ENCODE results near the gene SFTPD. TPM values are rescaled to one million over a fixed set of nuclear protein-coding genes. Genes with fewer than 3 reads are reported as not detected.

SFTPD gene
- total RNA-seq, 3 donors from 2014 or later: 2.2 to 2.5 TPM; not detected in 1

DNA sequence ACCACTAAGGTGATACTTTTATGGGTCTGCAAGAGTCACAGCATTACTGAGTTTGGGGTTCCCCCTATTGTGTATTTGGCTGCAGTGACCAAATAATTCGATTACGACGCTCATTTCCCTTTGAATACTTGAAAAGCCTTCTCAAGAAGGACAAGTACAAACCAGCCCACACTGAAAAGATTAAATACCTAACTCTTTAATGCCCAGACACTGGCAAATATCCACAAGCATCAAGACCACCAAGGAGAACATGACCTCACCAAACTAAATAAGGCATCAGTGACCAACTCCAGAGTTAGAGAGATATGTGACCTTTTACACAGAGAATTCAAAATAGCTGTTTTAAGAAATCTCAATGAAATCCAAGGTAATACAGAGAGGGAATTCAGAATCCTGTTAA, 31.8 kb upstream of the SFTPD start:
- peak overlapping the region; percentile 9 to 36 for H3K27ac ChIP-seq
- H3K4me1 ChIP-seq: peaks cover 0 to 3% of the 10 kb centered on the region in 2 donors
- H3K4me3 ChIP-seq: no peak overlapping the region
- no peaks in the 10 kb centered on the region for H3K9me3 ChIP-seq
- no peaks in the 10 kb centered on the region for H3K36me3 ChIP-seq
- no peak for DNase-seq (ENCODE audit: low spot score in 2 of 2)
- no peak for TF ChIP-seq POLR2A (IDR thresholded peaks at IDR 0.05)
- TF ChIP-seq, protein P1, sequence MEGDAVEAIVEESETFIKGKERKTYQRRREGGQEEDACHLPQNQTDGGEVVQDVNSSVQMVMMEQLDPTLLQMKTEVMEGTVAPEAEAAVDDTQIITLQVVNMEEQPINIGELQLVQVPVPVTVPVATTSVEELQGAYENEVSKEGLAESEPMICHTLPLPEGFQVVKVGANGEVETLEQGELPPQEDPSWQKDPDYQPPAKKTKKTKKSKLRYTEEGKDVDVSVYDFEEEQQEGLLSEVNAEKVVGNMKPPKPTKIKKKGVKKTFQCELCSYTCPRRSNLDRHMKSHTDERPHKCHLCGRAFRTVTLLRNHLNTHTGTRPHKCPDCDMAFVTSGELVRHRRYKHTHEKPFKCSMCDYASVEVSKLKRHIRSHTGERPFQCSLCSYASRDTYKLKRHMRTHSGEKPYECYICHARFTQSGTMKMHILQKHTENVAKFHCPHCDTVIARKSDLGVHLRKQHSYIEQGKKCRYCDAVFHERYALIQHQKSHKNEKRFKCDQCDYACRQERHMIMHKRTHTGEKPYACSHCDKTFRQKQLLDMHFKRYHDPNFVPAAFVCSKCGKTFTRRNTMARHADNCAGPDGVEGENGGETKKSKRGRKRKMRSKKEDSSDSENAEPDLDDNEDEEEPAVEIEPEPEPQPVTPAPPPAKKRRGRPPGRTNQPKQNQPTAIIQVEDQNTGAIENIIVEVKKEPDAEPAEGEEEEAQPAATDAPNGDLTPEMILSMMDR (IDR thresholded peaks at IDR 0.05): no peak
- intact Hi-C loops (cut with DNase I; ENCODE audit: low total_unique reads): no loop called here
- peaks cover 0 to 7% of the 10 kb centered on the region in 2 donors for H3K27me3 ChIP-seq

DNA sequence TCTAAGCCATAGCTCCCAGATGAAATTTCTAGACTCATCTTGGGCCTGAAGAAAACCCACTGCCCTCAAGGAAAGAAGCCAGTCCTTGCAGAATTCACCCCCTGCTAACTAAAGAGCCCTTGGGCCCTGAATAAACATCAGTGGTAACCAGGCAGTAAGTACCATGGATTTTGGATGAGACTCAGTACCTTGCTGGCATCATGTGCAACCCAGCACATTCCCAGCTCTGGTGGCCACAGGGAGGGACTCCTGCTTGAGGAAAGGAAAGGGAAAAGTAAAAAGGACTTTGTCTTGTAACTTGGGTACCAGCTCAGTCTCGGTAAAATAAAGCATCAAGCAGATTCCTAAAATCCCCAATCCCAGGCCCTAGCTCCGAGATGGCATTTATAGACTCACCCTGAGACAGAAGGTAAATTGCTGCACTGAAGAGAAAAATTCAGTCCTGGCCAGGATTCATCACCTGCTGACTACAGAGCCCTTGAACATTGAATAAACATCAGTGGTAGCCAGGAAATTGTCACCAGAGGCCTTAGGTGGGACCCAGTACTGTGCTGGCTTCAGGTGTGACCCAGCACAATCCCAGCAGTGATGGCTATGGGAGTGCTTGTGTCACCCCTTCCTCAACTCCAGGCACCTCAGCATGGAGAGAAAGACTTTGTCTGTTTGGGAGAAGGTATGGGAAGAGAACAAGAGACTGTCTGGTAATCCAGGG, 31.2 kb upstream of the SFTPD start:
- H3K4me3 ChIP-seq: no peak overlapping the region
- intact Hi-C loops (cut with DNase I; ENCODE audit: low total_unique reads): no loop called here
- H3K36me3 ChIP-seq: no peaks in the 10 kb centered on the region
- no peak for DNase-seq (ENCODE audit: low spot score in 2 of 2)
- peaks cover 0 to 7% of the 10 kb centered on the region in 2 donors for H3K27me3 ChIP-seq
- TF ChIP-seq POLR2AphosphoS5 (IDR thresholded peaks at IDR 0.05) (no peak), POLR2A (IDR thresholded peaks at IDR 0.05) (no peak)
- TF ChIP-seq, protein P1 (IDR thresholded peaks at IDR 0.05): no peak
- peaks cover 0 to 3% of the 10 kb centered on the region in 2 donors for H3K4me1 ChIP-seq
- H3K27ac ChIP-seq: peak overlapping the region; percentile 9 to 36
- no peaks in the 10 kb centered on the region for H3K9me3 ChIP-seq

DNA sequence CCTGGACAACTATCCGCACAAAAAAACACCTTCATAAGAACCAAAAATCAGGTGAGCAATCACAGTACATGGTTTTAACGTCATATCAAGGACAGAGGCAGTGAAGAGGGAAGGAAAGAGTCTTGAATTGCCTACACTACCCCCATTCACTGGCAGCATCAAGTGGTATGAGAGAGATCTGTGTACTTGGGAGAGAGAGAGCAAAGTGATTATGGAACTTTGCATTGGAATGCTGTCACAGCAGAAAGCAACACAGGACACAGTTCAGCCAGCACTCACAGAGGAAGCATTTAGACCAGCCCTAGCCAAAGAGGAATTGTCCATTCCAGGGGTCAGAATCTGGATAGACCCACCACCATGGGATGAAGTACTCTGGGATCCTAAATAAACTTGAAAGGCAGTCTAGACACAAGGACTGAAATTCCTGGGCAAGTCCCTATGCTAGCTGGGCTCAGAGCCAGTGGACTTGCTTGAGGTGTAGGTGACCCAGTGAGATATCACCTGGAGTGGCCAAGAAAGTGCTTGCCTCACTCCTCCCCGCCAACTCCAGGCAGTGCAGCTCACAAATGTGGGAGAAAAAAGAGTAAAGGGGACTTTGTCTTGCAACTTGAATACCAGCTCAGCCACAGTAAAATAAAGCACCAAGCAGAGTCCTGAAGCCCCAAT, 30.5 kb upstream of the SFTPD start:
- Histone ChIP-seq H3K4me3 (no peak overlapping the region), H3K36me3 (no peaks in the 10 kb centered on the region), H3K27ac (peak overlapping the region in 1 of 2 donors; percentile 34), H3K4me1 (peaks cover 0 to 3% of the 10 kb centered on the region in 2 donors), H3K9me3 (no peaks in the 10 kb centered on the region), H3K27me3 (peaks cover 0 to 7% of the 10 kb centered on the region in 2 donors)
- no peak for DNase-seq (ENCODE audit: low spot score in 2 of 2)
- intact Hi-C loops (cut with DNase I; ENCODE audit: low total_unique reads): no loop called here
- no peak for TF ChIP-seq POLR2A (IDR thresholded peaks at IDR 0.05)
- no peak for TF ChIP-seq POLR2AphosphoS5 (IDR thresholded peaks at IDR 0.05)
- TF ChIP-seq, protein P1 (IDR thresholded peaks at IDR 0.05): no peak

DNA sequence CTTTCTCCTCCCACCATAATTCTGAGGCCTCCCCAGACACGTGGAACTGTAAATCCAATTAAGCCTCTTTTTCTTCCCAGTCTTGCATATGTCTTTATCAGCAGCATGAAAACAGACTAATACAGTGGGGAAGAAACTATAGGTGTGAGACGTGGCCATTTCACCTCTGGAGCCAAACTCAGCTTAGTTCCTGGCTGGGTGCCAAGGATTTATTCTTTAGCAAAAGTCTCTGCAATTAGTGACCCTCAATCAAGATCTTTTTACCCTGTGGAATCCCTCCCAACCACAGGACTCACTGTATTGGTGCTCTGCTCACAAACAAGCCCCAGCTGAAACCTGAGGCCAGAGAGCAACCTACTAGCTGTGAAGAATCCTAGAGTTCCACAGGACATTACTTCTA, 28.1 kb upstream of the SFTPD start:
- Histone ChIP-seq H3K9me3 (no peaks in the 10 kb centered on the region), H3K36me3 (no peaks in the 10 kb centered on the region), H3K27me3 (no peaks in the 10 kb centered on the region), H3K4me3 (no peak overlapping the region), H3K4me1 (peaks cover 0 to 3% of the 10 kb centered on the region in 2 donors), H3K27ac (no peak overlapping the region)
- TF ChIP-seq POLR2AphosphoS5 (IDR thresholded peaks at IDR 0.05): no peak
- TF ChIP-seq, protein P1 (IDR thresholded peaks at IDR 0.05): no peak
- no peak for TF ChIP-seq POLR2A (IDR thresholded peaks at IDR 0.05)
- intact Hi-C loops (cut with DNase I; ENCODE audit: low total_unique reads): no loop called here
- no peak for DNase-seq (ENCODE audit: low spot score in 2 of 2)

DNA sequence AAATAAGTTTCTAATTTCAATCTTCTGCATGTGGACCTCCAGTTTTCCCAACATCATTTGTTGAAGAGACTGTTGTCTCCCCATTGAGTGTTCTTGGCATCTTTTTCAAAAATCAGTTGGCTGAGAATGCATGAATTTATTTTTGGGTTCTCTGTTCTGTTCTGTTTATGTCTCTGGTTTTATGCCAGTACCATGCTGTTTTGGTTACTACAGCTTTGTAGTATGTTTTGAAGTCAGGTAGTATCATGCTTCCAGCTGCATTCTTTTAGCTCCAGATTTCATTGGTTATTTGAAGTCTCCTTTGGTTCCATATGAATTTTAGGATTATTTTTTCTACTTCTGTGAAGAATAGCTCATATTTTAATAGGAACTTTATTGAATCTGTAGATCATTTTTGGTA, 21.2 kb upstream of the SFTPD start:
- TF ChIP-seq POLR2A (IDR thresholded peaks at IDR 0.05) (no peak), POLR2AphosphoS5 (IDR thresholded peaks at IDR 0.05) (no peak)
- TF ChIP-seq, protein P1 (IDR thresholded peaks at IDR 0.05): no peak
- intact Hi-C loops (cut with DNase I; ENCODE audit: low total_unique reads): no loop called here
- Histone ChIP-seq H3K4me1 (no peaks in the 10 kb centered on the region), H3K27ac (no peak overlapping the region), H3K9me3 (peaks cover 0 to 8% of the 10 kb centered on the region in 2 donors), H3K27me3 (no peaks in the 10 kb centered on the region), H3K4me3 (no peak overlapping the region), H3K36me3 (no peaks in the 10 kb centered on the region)
- no peak for DNase-seq (ENCODE audit: low spot score in 2 of 2)
